T-helper 17 cell (primary cell): ENCODE data around the gene GRXCR2. TPM values are rescaled to one million over a fixed set of nuclear protein-coding genes. Genes with fewer than 3 reads are reported as not detected.
"Not testable (repeated sequence)": the region's sequence is repeated elsewhere in the genome, so short reads cannot be mapped to it uniquely, and the experiment has no call there.

Experiments used
- ATAC-seq: fragments of 150-1000 bp; cut with Tn5 transposase; 2 replicates; pipeline ENCODE4 v1.10.0; 2021; ENCODE audit warnings: mild to moderate bottlenecking, moderate library complexity
- DNase-seq, 3 donors: peaks; one replicate each; pipeline versions ENCODE4 v3.0.0 to v3.0.0-alpha.2; 2020 to 2021
- H3K9me3 ChIP-seq: one replicate; pipeline ENCODE4 v1.7.0; 2013; ENCODE audit warnings: low read length, mild to moderate bottlenecking; ENCODE audit not compliant: control insufficient read depth, poor library complexity, severe bottlenecking
- H3K27ac Mint-ChIP-seq: one replicate; pipeline ENCODE4 v1.8.0; 2022; ENCODE audit warnings: mild to moderate bottlenecking, moderate library complexity, mixed read lengths
- H3K27me3 Mint-ChIP-seq: one replicate; pipeline ENCODE4 v1.8.0; 2022; ENCODE audit warnings: mixed read lengths
- H3K36me3 Mint-ChIP-seq: one replicate; pipeline ENCODE4 v1.8.0; 2022; ENCODE audit warnings: low read depth, mixed read lengths
- H3K4me1 Mint-ChIP-seq: one replicate; pipeline ENCODE4 v1.8.0; 2022; ENCODE audit warnings: mild to moderate bottlenecking, mixed read lengths
- H3K4me3 Mint-ChIP-seq: one replicate; pipeline ENCODE4 v1.8.0; 2022; ENCODE audit warnings: mild to moderate bottlenecking, moderate library complexity, mixed read lengths
- total RNA-seq, 4 donors: library from RNA in 2 of 4; stranded (reverse) in 2 of 4; gene quantifications; one replicate each; pipeline ENCODE4 v1.2.3 and lab custom pipeline; 2022 to 2026

GRXCR2 gene
- total RNA-seq, 2 donors from 2014 or later: not detected

DNA sequence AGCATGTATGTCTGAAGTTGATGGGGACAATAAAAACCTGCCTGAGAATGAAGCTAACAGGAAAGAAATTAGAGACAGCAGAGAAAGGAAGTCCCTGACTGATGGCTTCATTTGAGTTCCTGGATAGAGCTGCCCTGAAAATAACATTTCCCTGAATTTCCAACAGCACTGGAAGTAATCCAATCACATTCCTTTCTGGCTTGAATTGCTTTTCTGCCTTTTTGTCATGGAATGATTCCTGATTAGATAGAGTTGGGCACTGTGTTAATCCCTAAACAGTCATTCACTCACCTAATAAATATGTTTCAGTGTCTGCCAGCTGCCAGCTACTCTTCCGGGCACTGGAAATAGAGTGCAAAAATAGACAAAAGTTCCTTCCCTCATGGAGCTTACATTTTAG is 33.6 kb upstream of the GRXCR2 start:
- DNase-seq (no peak), ATAC-seq (no peak)
- H3K4me3 Mint-ChIP-seq: no peak overlapping the region
- no peaks in the 10 kb centered on the region for H3K36me3 Mint-ChIP-seq
- peaks cover 42% of the 10 kb centered on the region for H3K27me3 Mint-ChIP-seq
- H3K9me3 ChIP-seq: no peaks in the 10 kb centered on the region
- peaks cover 2% of the 10 kb centered on the region for H3K4me1 Mint-ChIP-seq
- no peak overlapping the region for H3K27ac Mint-ChIP-seq

DNA sequence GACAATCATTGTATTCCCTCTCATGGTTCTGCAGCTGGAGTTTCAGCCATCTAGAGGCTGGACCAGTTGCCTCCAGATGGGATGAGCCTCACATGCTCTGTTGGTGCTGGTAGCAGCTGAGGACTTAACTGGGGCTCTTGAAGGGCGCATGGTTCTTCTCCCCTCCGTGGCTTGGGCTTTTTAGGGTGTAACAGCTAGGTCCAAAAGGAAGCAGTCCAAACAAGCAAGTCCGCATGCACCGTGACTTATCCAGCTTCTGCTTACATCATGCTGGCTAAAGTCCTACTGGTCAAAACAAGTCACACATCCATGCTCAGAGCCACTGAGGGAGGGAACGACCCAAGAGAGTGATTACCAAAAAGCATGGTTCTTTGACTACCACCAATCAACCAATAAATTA is 31.9 kb upstream of the GRXCR2 start:
- no peak for DNase-seq
- Mint-ChIP-seq H3K36me3 (no peaks in the 10 kb centered on the region), H3K27me3 (peaks cover 33% of the 10 kb centered on the region), H3K4me1 (no peaks in the 10 kb centered on the region), H3K4me3 (no peak overlapping the region), H3K27ac (no peak overlapping the region)
- no peak for ATAC-seq
- no peaks in the 10 kb centered on the region for H3K9me3 ChIP-seq

DNA sequence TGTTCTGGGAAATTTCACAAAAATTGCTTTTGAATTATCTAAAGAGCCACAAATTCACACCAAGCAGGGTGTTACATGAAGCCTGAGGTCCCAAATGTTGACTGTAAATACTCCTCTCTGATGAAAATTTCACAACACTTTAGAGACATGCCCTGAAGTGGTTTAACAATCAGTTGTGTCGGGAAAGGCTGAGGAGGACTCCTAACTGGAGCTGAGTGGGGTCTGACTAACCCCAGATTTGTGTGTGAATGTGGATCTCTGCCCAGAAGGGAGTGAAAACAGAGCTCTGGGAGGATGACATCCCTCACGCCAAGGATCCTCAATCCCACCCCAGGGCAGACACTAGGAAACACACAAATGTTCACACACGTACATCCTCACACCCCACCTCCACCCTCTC is 31.1 kb upstream of the GRXCR2 start:
- Mint-ChIP-seq H3K4me1 (no peaks in the 10 kb centered on the region), H3K4me3 (no peak overlapping the region), H3K27ac (no peak overlapping the region), H3K27me3 (peaks cover 28% of the 10 kb centered on the region), H3K36me3 (no peaks in the 10 kb centered on the region)
- no peak for DNase-seq
- H3K9me3 ChIP-seq: no peaks in the 10 kb centered on the region
- ATAC-seq: no peak

GRCh38 chr5:145903113-145903512 is 30.3 kb upstream of the GRXCR2 start:
- no peak overlapping the region for H3K27ac Mint-ChIP-seq
- DNase-seq: no peak
- ATAC-seq: no peak
- H3K4me1 Mint-ChIP-seq: no peaks in the 10 kb centered on the region
- no peaks in the 10 kb centered on the region for H3K36me3 Mint-ChIP-seq
- no peak overlapping the region for H3K4me3 Mint-ChIP-seq
- no peaks in the 10 kb centered on the region for H3K9me3 ChIP-seq
- peaks cover 22% of the 10 kb centered on the region for H3K27me3 Mint-ChIP-seq

GRCh38 chr5:145902421-145902820 is 29.6 kb upstream of the GRXCR2 start:
- DNase-seq: no peak
- no peak overlapping the region for H3K27ac Mint-ChIP-seq
- H3K27me3 Mint-ChIP-seq: peaks cover 15% of the 10 kb centered on the region
- H3K9me3 ChIP-seq: no peaks in the 10 kb centered on the region
- no peaks in the 10 kb centered on the region for H3K4me1 Mint-ChIP-seq
- H3K36me3 Mint-ChIP-seq: no peaks in the 10 kb centered on the region
- no peak overlapping the region for H3K4me3 Mint-ChIP-seq
- no peak for ATAC-seq

DNA sequence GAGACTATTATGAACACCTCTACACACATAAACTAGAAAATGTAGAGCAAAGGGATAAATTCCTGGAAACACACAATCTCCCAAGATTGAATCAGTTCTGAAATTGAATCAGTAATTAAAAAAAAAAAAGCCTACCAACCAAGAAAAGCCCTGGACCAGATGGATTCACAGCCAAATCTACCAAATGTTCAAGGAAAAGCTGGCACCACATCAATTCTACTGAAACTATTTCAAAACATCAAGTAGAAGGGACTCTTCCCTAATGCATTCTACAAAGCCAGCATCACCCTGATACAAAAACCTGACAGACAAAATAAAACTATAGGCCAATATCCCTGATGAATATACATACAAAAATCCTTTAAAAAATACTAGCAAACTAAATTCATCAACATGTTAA is 25.4 kb upstream of the GRXCR2 start:
- no peak overlapping the region for H3K4me3 Mint-ChIP-seq
- DNase-seq (no peak), ATAC-seq (no peak)
- H3K27me3 Mint-ChIP-seq: no peaks in the 10 kb centered on the region
- H3K9me3 ChIP-seq: no peaks in the 10 kb centered on the region
- no peaks in the 10 kb centered on the region for H3K4me1 Mint-ChIP-seq
- H3K36me3 Mint-ChIP-seq: no peaks in the 10 kb centered on the region
- no peak overlapping the region for H3K27ac Mint-ChIP-seq

GRCh38 chr5:145891378-145891777 is 18.6 kb upstream of the GRXCR2 start:
- not testable (repeated sequence) for ATAC-seq, H3K27ac Mint-ChIP-seq, H3K36me3 Mint-ChIP-seq, DNase-seq, H3K4me3 Mint-ChIP-seq, H3K9me3 ChIP-seq, H3K27me3 Mint-ChIP-seq, H3K4me1 Mint-ChIP-seq

DNA sequence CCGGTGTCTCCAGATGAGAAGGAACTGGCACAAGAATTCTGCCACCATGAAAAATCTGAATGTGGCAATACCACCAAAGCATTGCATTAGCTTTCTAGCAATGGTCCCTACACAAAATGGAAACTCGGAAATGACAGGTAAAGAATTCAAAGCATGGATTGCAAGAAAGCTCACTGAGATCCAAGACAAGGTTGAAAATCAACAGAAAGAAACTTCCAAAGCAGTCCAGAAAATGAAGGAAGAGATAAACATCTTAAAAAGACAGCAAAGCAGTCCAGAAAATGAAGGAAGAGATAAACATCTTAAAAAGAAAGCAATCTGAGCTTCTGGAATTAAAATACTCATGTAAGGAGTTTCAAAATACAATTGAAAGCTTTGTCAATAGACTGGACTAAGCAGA is 16.8 kb upstream of the GRXCR2 start:
- DNase-seq: no peak
- no peak overlapping the region for H3K27ac Mint-ChIP-seq
- no peaks in the 10 kb centered on the region for H3K36me3 Mint-ChIP-seq
- H3K27me3 Mint-ChIP-seq: peaks cover 8% of the 10 kb centered on the region
- no peaks in the 10 kb centered on the region for H3K4me1 Mint-ChIP-seq
- H3K4me3 Mint-ChIP-seq: no peak overlapping the region
- ATAC-seq: no peak
- H3K9me3 ChIP-seq: no peaks in the 10 kb centered on the region

GRCh38 chr5:145887976-145888574 is 15.3 kb upstream of the GRXCR2 start:
- H3K27me3 Mint-ChIP-seq: peaks cover 8% of the 10 kb centered on the region
- DNase-seq (no peak), ATAC-seq (no peak)
- H3K27ac Mint-ChIP-seq: no peak overlapping the region
- no peak overlapping the region for H3K4me3 Mint-ChIP-seq
- no peaks in the 10 kb centered on the region for H3K9me3 ChIP-seq
- H3K4me1 Mint-ChIP-seq: no peaks in the 10 kb centered on the region
- H3K36me3 Mint-ChIP-seq: no peaks in the 10 kb centered on the region

GRCh38 chr5:145887217-145887616 is 14.4 kb upstream of the GRXCR2 start:
- no peaks in the 10 kb centered on the region for H3K36me3 Mint-ChIP-seq
- no peak overlapping the region for H3K27ac Mint-ChIP-seq
- ATAC-seq (no peak), DNase-seq (no peak)
- H3K4me1 Mint-ChIP-seq: no peaks in the 10 kb centered on the region
- H3K9me3 ChIP-seq: no peaks in the 10 kb centered on the region
- no peak overlapping the region for H3K4me3 Mint-ChIP-seq
- peaks cover 8% of the 10 kb centered on the region for H3K27me3 Mint-ChIP-seq

- Mint-ChIP-seq H3K27me3 (peaks cover 29% of the 10 kb centered on the region), H3K36me3 (no peaks in the 10 kb centered on the region), H3K4me3 (no peak overlapping the region), H3K4me1 (no peaks in the 10 kb centered on the region), H3K27ac (no peak overlapping the region)
- no peaks in the 10 kb centered on the region for H3K9me3 ChIP-seq
- ATAC-seq (no peak), DNase-seq (no peak)
Measured at GRCh38 chr5:145874765-145875164, 2.0 kb upstream of the GRXCR2 start.

DNA sequence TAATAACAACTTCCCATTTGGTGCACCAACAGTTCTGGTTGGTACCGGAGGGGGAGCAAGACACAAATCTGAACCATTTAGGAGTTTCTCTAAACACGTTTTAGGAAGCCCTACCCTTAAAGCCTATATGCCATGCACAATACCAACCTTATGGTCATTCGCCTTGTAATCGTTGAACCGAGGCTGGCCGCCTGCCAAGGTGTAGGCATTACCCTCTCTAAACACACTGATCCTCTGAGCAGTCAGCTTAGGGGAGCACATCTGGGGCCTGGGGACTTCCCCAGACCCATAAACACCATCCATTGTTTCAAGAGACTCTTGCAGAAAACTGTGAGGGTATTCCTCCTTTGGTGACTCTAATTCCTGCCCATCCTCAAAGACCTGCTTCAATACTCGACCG is 328 bp downstream of the GRXCR2 start:
- no peaks in the 10 kb centered on the region for H3K4me1 Mint-ChIP-seq
- H3K4me3 Mint-ChIP-seq: no peak overlapping the region
- no peaks in the 10 kb centered on the region for H3K9me3 ChIP-seq
- peaks cover 33% of the 10 kb centered on the region for H3K27me3 Mint-ChIP-seq
- ATAC-seq: no peak
- H3K27ac Mint-ChIP-seq: no peak overlapping the region
- H3K36me3 Mint-ChIP-seq: no peaks in the 10 kb centered on the region
- no peak for DNase-seq

DNA sequence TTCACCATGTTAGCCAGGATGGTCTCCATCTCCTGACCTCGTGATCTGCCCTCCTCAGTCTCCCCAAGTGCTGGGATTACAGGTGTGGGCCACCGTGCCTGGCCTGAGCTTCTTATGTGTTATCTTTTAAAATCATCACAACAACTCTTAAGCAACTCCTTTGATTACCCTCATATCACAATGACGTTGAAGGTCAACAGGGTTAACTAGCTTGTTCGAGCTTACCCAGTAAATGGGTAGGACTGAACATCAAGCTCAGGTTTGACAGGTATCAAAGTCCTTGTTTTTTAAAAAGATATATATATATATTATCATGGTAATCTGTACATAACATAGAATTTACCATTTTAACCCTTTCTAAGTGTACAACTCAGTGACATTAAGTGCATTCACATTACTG is 3.1 kb downstream of the GRXCR2 start:
- Mint-ChIP-seq H3K27me3 (peaks cover 31% of the 10 kb centered on the region), H3K36me3 (no peaks in the 10 kb centered on the region), H3K27ac (no peak overlapping the region), H3K4me3 (no peak overlapping the region), H3K4me1 (no peaks in the 10 kb centered on the region)
- DNase-seq: no peak
- ATAC-seq: no peak
- no peaks in the 10 kb centered on the region for H3K9me3 ChIP-seq

- H3K4me1 Mint-ChIP-seq: no peaks in the 10 kb centered on the region
- DNase-seq (no peak), ATAC-seq (no peak)
- no peak overlapping the region for H3K27ac Mint-ChIP-seq
- H3K36me3 Mint-ChIP-seq: peaks cover 3% of the 10 kb centered on the region
- peaks cover 34% of the 10 kb centered on the region for H3K27me3 Mint-ChIP-seq
- H3K4me3 Mint-ChIP-seq: no peak overlapping the region
- H3K9me3 ChIP-seq: no peaks in the 10 kb centered on the region
Measured at GRCh38 chr5:145867806-145868205, 5.0 kb downstream of the GRXCR2 start.
